Transverse colon (tissue), 4 donors: ENCODE results near the gene CBL. TPM values are rescaled to one million over a fixed set of nuclear protein-coding genes. Genes with fewer than 3 reads are reported as not detected.

Source experiments
- DNase-seq: peaks from one replicate; pipeline ENCODE4 v3.0.0-alpha.2; 2019
- H3K27ac ChIP-seq, 4 donors: fragments of 200-600 bp; sonication (generic); 2 replicates each; pipeline ENCODE4 v1.5.1; 2016 to 2018; ENCODE audit warnings: inconsistent platforms in 4 of 4
- H3K27me3 ChIP-seq: fragments of 200-600 bp; sonication (generic); 2 replicates; pipeline ENCODE4 v1.5.1; 2017; ENCODE audit warnings: inconsistent platforms
- H3K36me3 ChIP-seq, 4 donors: fragments of 200-600 bp; sonication (generic); 2 replicates each; pipeline ENCODE4 v1.5.1; 2017 to 2019; ENCODE audit warnings: inconsistent platforms in 4 of 4
- H3K4me1 ChIP-seq, 4 donors: fragments of 200-600 bp; sonication (generic); 2 replicates each; pipeline ENCODE4 v1.5.1; 2017 to 2020; ENCODE audit warnings: inconsistent platforms in 4 of 4
- H3K4me3 ChIP-seq, 4 donors: fragments of 200-600 bp; sonication (generic); 1 replicate in 1 of 4; 2 replicates in 3 of 4; pipeline versions ENCODE4 v1.5.1 to v1.6.1; 2017 to 2019; ENCODE audit warnings: inconsistent platforms in 4 of 4
- H3K9me3 ChIP-seq, 2 donors: fragments of 200-600 bp; sonication (generic); 2 replicates each; pipeline ENCODE4 v1.5.1; 2017 to 2019; ENCODE audit warnings: inconsistent platforms in 2 of 2
- EP300 ChIP-seq: sonication (generic); formaldehyde crosslinking; IDR thresholded peaks from one replicate; pipeline ENCODE4 v1.6.1; 2017; ENCODE audit warnings: antibody characterized with exemption, low read depth
- POLR2A ChIP-seq: fragments of 450-650 bp; IDR thresholded peaks from one replicate; pipeline ENCODE4 v1.6.1; 2016; ENCODE audit warnings: antibody characterized with exemption, mild to moderate bottlenecking, moderate library complexity
- POLR2AphosphoS5 ChIP-seq, 3 donors: sonication (generic); formaldehyde crosslinking; IDR thresholded peaks; one replicate each; pipeline ENCODE4 v1.6.1; 2016; ENCODE audit warnings: antibody characterized with exemption in 3 of 3
- WGBS, 2 donors: methylation state at CpG; one replicate each; pipeline ENCODE4 v1.1.5; 2018; ENCODE audit warnings: low coverage in 1 of 2; 5-methylcytosine and 5-hydroxymethylcytosine counted together
- in situ Hi-C, 4 donors: fragments of 200-750 bp; cut with MboI; loops; one replicate each; pipeline versions ENCODE4 v1.15.0 to v1.15.1; 2017; ENCODE audit warnings: low sequenced_read_pairs in 3 of 4, low pct_ligation_motif_present in 1 of 4, low pct_unique_long_range_greater_than_20kb in 1 of 4
- intact Hi-C: fragments of 100-400 bp; cut with DNase I; formaldehyde crosslinking; loops from one replicate; pipeline ENCODE4 v1.15.1; 2023; ENCODE audit warnings: low total_unique reads
- total RNA-seq, 4 donors: library from RNA; depleted of rRNA; stranded (reverse); fragments of >200 nt; gene quantifications; one replicate each; pipeline ENCODE4 v1.1.0, GENCODE V29; 2016
- TF ChIP-seq, protein P1 (sequence below), 5 experiments: fragments of 200-600 bp in 3 of 5; fragments of 450-650 bp in 2 of 5; sonication (generic) in 3 of 5; IDR thresholded peaks; 1 replicate in 2 of 5; 2 replicates in 3 of 5; pipeline ENCODE4 v1.5.1; 2016 to 2017; ENCODE audit warnings: antibody characterized with exemption in 5 of 5, inconsistent platforms in 3 of 5, mild to moderate bottlenecking in 2 of 5, moderate library complexity in 1 of 5

The CBL gene
- total RNA-seq, 4 donors from 2014 or later = 6.8 to 18.7 (median 12.4) TPM

DNA sequence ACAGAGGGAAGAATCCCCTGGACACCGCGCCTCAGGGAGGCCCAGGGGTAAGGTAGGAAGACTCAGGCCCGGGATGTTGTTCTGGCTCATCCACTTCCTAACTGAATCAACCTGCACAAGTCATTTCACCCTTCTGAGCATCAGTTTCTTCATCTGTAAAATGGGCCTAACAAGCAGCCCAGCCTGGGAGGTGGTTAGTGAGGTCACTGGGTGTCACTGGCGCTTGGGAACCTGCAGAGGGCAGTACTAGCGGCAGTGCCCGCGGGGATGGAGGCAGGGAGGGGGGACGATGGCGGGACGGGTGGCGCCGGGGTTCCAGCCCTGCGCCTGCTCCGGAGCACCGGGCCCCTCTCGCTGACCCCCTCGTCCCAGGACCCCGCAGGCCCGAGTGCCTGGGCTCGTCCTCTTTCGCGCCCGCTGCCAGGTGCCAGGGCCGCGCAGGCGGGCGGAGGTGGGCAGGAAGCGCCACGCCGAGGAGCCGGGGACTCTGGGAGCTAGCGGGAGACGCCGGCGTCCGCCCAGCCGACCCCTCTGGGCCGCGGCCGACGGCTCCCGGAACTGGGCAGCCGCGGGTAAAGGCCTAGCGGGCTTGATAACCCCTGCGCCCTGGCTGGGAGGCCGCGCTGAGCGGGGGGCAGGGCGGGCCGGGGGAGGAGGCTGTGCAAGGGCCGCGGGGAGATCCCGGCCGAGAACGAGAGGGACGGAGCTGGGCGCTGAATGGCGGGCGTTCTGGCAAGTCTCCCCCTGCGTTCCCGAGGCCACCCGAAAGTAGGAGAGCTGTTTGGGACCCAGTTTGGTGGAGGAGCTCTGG, 37.5 kb upstream of the CBL start, which contains the start of gene NLRX1:
Gene NLRX1 (plus strand): TSS at position 255 of the 811 bp plus-strand sequence. CDS start 2,679 bp downstream, outside the sequence.
- intact Hi-C loops = no loop called here
- 11 to 43% methylated on average over 3 to 21 of the region's 63 CpGs for WGBS, 2 donors
- in situ Hi-C loops = no loop called here
- peak; percentile 90 for DNase-seq
- TF ChIP-seq POLR2AphosphoS5 (IDR thresholded peaks at IDR 0.05) (peak; percentile 72 to 90 (median 88)), POLR2A (peak; percentile 86), EP300 (no peak)
- TF ChIP-seq, protein P1, sequence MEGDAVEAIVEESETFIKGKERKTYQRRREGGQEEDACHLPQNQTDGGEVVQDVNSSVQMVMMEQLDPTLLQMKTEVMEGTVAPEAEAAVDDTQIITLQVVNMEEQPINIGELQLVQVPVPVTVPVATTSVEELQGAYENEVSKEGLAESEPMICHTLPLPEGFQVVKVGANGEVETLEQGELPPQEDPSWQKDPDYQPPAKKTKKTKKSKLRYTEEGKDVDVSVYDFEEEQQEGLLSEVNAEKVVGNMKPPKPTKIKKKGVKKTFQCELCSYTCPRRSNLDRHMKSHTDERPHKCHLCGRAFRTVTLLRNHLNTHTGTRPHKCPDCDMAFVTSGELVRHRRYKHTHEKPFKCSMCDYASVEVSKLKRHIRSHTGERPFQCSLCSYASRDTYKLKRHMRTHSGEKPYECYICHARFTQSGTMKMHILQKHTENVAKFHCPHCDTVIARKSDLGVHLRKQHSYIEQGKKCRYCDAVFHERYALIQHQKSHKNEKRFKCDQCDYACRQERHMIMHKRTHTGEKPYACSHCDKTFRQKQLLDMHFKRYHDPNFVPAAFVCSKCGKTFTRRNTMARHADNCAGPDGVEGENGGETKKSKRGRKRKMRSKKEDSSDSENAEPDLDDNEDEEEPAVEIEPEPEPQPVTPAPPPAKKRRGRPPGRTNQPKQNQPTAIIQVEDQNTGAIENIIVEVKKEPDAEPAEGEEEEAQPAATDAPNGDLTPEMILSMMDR (IDR thresholded peaks at IDR 0.05) = peak; percentile 87 to 97 (median 91)
- Histone ChIP-seq H3K27me3 (no peaks in the 10 kb centered on the region), H3K4me3 (peak within 1 kb of the TSS; percentile 74 to 94 (median 82)), H3K4me1 (peaks cover 0 to 12% (median 6%) of the 10 kb centered on the region in 4 donors), H3K27ac (peak within 1 kb of the TSS; percentile 91 to 96 (median 94)), H3K9me3 (no peaks in the 10 kb centered on the region), H3K36me3 (no peaks in the 10 kb centered on the region)

DNA sequence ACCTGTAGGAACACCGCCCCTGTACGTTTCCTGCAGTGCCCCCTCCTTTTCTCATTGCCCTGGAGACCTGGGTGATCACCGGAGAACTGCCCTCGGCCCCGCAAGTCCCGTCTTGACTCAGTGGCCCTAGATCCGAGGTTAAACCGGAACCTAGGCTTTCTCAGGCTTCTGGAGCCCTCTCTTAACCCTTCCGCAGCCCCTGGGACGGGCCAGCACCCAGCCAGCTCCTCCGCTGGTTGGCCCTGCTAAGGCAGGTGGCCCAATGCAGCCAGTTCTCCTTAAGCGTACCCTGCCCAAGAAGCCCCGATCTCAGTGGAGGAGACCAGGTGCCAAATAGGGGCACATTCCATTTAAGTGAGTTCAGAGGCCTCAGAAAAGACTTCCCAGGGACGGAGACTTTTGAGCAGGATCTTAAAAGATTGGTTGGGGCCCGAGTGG, 36.8 kb upstream of the CBL start:
- Histone ChIP-seq H3K36me3 (peaks cover 0 to under 1% (median 0%) of the 10 kb centered on the region in 4 donors), H3K27ac (peak overlapping the region; percentile 91 to 96 (median 94)), H3K4me3 (peak overlapping the region; percentile 74 to 94 (median 82)), H3K4me1 (peaks cover 0 to 12% (median 6%) of the 10 kb centered on the region in 4 donors), H3K9me3 (no peaks in the 10 kb centered on the region), H3K27me3 (no peaks in the 10 kb centered on the region)
- in situ Hi-C loops = no loop called here
- WGBS, 2 donors = 12% methylated on average over 15 of the region's 15 CpGs; no CpG with 5 or more reads in 1 of the 2 donors
- peak in 1 of 3 donors; percentile 6 for TF ChIP-seq POLR2AphosphoS5 (IDR thresholded peaks at IDR 0.05)
- no peak for TF ChIP-seq EP300
- no peak for TF ChIP-seq POLR2A
- TF ChIP-seq, protein P1 (IDR thresholded peaks at IDR 0.05) = no peak
- no peak for DNase-seq
- intact Hi-C loops = no loop called here

DNA sequence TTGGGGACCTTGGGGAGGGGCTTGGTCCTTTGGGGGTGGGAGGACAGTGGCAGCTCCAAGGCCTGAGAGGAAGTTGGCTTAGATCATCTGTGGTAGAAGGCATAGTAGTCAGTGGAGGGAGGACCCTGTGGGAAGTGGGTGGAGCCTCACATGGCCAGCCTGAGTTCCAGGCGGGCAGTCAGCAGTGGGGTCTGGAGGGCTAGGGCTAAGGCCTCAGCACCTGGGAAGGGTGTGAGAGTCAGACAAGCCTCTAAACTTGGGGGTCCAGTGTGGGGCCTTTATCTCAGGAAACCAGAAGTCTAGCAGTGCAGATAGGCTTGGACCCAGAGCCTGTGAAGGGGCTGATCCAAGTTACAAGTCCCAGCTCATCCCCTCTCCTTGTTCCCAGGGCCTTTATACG, 33.6 kb upstream of the CBL start:
- H3K4me3 ChIP-seq = no peak overlapping the region
- WGBS, 2 donors = 93% methylated on average over 2 of the region's 2 CpGs; no CpG with 5 or more reads in 1 of the 2 donors
- H3K9me3 ChIP-seq = no peaks in the 10 kb centered on the region
- in situ Hi-C loops = no loop called here
- H3K36me3 ChIP-seq = peaks cover 0 to 3% (median 0%) of the 10 kb centered on the region in 4 donors
- no peak for DNase-seq
- peaks cover 0 to 12% (median 6%) of the 10 kb centered on the region in 4 donors for H3K4me1 ChIP-seq
- intact Hi-C loops = no loop called here
- TF ChIP-seq POLR2AphosphoS5 (IDR thresholded peaks at IDR 0.05) (no peak), EP300 (no peak), POLR2A (no peak)
- TF ChIP-seq, protein P1 (IDR thresholded peaks at IDR 0.05) = no peak
- H3K27me3 ChIP-seq = no peaks in the 10 kb centered on the region
- no peak overlapping the region for H3K27ac ChIP-seq

DNA sequence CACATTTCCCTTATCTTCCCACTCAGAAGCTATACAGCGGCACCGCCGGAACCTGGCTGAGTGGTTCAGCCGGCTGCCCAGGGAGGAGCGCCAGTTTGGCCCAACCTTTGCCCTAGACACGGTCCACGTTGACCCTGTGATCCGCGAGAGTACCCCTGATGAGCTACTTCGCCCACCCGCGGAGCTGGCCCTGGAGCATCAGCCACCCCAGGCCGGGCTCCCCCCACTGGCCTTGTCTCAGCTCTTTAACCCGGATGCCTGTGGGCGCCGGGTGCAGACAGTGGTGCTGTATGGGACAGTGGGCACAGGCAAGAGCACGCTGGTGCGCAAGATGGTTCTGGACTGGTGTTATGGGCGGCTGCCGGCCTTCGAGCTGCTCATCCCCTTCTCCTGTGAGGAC, 32.7 kb upstream of the CBL start:
- DNase-seq = no peak
- 95 to 96% methylated on average over 4 to 21 of the region's 21 CpGs for WGBS, 2 donors
- Histone ChIP-seq H3K4me1 (peaks cover 0 to 8% (median 5%) of the 10 kb centered on the region in 4 donors), H3K27ac (no peak overlapping the region), H3K9me3 (no peaks in the 10 kb centered on the region), H3K36me3 (peaks cover 0 to 3% (median 0%) of the 10 kb centered on the region in 4 donors), H3K4me3 (no peak overlapping the region), H3K27me3 (no peaks in the 10 kb centered on the region)
- no peak for TF ChIP-seq POLR2AphosphoS5 (IDR thresholded peaks at IDR 0.05)
- no peak for TF ChIP-seq POLR2A
- TF ChIP-seq, protein P1 (IDR thresholded peaks at IDR 0.05) = no peak
- no peak for TF ChIP-seq EP300
- intact Hi-C loops = no loop called here
- in situ Hi-C loops = no loop called here
